OCI-M1 (cell line): Measurements from ENCODE around the gene SYT1.

Source experiments
- DNase-seq: peaks from one replicate; lab custom pipeline; 2025; lab: John Stamatoyannopoulos, UW

The SYT1 gene

GRCh38 chr12:79057540-79057939 is 193.0 kb downstream of the SYT1 start:
- peak; percentile 23 for DNase-seq

DNA sequence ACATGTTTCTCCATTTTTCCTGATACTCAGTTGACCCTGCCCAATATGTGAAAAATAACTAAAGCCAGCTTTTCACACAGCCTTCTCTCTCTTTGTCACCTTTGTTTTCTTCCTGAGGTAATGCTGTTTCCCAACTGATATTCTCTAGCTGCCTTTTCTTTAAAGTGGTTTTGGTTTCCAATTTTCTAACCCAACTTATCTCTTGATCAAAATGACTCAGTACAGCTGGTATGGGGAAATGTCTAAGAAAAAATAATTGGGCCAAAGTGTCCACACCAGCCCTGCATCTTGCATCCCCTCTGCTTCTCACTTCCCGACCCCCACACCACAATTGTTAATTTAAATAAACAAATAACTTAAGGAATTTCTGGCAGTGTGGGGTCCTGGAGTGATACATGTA is 193.8 kb downstream of the SYT1 start:
- DNase-seq: peak; percentile 77

- no peak for DNase-seq
Observed at GRCh38 chr12:79059557-79059956, 195.0 kb downstream of the SYT1 start.

GRCh38 chr12:79063258-79063657 is 198.7 kb downstream of the SYT1 start:
- DNase-seq: no peak

DNA sequence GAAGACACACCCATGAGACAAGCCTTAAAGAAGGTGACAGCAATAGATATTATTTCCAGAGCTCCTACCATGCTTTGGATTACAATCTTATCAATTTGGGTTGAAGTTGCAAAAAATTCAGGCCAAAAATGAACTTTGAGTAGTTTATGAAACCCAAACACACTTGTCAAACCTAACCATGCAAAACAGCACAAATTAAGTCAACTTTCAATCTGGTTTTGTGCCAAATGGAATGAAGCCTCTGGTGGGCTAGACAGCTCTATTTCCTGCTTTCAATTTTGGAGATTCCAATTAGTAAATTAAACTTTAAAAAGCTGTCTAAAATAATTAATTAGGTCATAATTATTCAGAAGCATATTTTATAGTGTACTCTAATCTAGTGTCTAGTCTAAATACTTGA is 203.4 kb downstream of the SYT1 start:
- no peak for DNase-seq

- no peak for DNase-seq
Observed at GRCh38 chr12:79069009-79069408, 204.4 kb downstream of the SYT1 start.

DNA sequence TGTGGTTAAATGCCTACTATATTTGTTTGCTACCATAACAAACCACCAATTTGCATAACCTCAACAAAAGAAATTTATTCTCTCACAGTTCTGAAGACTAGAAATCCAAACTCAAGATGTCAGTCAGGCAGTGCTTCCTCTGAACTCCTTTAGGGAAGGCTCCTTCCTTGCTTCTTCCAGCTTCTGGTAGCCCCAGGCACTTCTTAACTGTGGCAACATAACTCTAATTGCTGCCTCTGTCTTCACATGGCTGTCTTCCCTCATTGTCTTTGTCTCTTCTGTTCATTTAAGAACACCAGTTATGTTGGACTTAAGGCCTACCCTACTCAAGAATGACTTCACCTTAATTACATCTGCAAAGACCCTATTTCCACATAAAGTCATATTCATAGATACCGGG is 206.9 kb downstream of the SYT1 start:
- no peak for DNase-seq

DNA sequence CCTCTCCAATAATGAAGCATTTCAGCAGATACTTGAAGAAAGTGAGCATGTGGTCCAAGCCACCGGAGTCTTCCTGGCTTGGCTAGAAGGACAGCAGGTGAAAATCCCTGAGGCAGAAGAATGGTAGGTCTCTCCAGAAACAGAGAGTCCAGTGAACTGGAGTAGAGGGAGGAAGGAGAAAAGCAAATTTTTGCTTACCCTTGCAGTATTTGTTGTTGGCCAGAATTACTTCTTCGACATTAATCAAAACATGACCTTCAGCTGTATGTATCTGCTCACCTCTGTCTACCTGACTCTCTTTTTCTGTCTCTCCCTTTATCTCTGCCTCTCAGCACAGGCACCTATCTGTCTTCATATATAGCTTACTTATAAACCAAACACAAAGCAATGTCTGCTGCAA is 208.9 kb downstream of the SYT1 start:
- no peak for DNase-seq

DNA sequence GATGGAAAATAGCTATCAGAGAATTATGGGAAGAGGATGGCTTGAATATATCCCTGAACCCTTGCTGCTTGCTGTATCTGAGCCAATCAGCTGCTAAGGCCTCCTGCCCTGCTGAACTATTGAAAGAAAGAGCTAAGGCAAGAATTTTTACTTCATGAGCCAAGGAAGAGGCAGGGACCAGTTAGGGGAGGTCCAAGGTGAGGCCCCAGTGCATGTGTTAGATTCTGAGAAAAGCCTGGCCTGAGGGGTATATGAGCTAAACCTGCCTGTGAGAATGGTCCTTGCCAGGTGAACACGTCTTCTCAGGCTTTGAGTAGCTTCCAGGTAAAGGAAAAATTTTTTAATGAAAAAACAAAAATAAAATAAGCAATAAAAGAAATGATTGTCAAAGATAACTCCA is 218.0 kb downstream of the SYT1 start:
- DNase-seq: no peak

- no peak for DNase-seq
Observed at GRCh38 chr12:79083181-79083580, 218.6 kb downstream of the SYT1 start.

DNA sequence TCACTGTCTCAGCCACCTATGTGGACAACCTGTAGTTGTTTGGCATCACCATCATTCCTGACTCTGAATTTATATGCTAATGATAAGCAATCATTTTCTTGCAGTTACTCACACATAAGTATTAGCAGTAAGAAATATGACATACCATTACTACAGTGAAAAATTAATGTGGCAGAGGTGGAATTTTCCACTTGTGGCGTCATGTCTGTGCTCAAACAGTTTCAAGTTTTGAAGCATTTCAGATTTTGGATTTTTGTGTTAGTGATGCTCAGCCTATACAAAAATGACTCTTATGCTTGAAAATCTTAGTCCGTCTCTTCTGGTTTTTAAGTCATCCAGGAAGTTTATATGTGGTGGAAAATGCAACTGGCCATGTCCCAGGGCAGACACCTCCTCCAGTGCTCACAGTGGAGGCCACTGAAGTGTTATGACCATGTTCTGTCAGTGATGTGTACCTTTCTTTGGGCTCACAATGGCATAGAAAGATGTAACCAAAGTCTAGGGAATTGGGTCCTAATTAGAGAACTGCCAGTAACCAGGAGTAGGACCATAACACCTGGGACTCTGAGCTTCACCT is 220.6 kb downstream of the SYT1 start:
- DNase-seq: no peak

DNA sequence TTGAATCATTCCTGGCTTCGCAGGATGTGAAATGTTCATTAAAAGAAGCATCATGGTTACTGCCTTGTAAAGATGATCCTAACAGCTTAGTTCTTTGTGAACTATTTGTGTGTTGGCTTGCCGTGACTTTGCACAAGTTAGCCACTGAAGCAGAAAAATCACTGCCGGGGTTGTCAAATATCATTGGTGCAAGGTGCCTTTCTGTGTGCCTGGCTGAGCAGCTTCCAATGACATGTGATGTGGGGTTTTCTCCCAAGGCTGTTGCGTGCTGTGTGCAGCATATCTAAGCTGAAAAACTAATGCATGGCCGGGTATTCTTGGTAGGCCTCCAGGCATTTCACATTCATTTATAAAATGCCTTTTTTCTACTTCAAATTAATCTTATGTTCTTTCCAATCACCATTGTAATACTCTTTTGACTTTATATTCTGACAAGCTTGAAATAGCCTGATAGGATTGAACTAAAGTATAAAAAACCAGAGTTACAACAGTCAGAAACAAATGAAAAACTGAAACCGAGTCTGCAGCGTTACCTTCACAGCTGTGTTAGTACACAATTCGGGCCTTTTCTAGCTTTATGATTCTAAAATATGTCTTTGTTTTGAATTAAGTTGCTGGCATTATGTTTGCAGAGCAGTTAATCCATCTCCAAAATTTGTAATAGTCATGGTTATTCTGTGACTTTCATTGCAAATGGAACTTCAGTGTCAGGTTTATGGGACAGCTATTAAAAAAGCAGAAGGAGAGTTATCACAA is 222.1 kb downstream of the SYT1 start:
- no peak for DNase-seq

DNA sequence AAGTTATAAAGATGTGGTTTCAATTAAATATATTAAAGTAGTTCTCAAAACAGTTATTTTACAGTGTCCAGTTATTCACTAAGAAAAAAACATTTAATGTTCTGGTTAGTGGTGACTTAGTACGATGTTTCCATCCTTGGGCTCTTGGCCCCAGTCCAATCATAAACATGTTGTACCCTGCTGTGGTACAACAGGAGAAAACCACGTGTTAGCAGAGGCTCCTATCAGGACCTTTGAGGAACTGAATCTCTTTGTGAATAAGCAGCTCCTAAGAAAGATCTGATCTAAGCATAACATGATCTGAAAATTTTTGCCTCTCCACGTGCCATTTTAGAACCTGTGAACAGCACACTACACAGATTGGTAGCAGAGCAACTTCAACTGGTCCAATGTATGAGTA is 234.0 kb downstream of the SYT1 start:
- peak; percentile 23 for DNase-seq

GRCh38 chr12:79108962-79109361 is 244.4 kb downstream of the SYT1 start:
- DNase-seq: no peak

DNA sequence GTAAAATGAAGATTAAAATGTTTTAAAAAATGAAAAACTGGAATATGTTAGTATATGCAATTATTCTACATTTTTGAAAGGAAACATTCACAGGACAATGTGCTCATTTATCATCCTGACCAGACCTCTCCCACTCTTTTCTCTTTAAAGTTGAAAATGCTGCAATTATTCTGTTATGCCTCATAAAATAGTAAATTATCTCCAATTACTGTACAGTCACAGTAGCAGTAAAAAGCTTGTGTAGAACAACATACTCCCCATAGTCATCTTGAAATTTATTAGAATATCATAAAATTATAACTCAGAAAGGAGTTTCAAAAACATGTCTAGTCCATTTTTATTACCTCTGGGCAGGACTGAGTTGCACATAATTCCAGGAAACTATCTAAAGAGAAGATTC is 250.3 kb downstream of the SYT1 start:
- no peak for DNase-seq

DNA sequence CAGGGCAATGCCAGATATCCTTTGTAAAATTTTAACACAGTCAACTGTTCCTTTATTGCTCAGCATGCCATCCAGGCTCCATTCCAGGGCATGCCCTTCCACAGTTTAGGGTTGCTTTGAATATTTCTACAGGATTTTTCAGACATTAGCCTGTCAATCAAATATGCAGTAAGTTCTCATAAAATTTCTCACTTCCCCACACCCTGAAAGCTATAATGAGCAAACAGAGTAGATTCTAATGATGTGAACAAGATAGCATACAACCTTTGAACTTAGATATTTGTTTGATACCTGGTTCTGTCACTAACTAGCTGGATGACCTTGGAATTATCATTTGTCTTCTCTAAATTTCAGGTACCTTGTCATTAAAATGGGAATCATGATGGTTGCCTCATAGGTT is 251.2 kb downstream of the SYT1 start:
- DNase-seq: no peak

DNA sequence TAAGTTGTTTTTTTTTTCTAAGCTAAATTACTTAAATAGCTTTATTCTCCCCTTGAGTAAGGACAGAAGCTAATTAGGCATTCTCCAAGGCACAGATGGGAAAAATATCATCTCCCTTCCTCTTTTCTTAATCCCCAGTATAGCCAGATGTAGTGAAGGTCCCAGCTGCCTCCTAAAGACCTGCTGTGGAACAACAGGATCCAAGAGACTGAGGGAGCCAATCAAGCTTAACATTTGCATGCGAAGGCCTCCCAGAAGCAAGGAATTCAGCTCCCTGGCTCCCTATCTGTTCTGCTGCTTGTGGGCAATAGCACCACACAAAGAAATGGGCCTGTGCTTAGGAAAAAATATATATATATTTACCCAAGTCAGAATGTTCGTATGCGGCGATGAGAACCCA is 255.2 kb downstream of the SYT1 start:
- DNase-seq: peak; percentile 7

DNA sequence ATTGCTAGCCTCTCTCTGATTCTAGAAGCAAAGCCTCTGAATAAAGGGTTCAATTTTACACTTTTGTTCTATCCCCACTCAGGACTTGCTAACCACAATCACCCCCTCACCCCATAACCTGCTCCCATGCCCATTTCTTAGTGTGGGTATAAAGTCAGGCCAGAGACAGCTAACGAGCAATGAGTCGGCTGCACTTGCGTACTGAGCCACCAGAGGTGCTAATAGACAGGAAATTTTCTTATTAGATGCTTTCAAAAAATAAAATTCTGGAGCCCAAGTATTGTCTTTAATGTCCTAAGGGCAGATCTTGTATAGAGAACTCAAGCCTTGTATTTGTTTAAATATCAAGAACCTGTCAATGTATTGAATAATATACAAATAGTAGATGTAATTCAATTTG is 256.9 kb downstream of the SYT1 start:
- peak; percentile 11 for DNase-seq

GRCh38 chr12:79124385-79124784 is 259.8 kb downstream of the SYT1 start:
- DNase-seq: no peak

DNA sequence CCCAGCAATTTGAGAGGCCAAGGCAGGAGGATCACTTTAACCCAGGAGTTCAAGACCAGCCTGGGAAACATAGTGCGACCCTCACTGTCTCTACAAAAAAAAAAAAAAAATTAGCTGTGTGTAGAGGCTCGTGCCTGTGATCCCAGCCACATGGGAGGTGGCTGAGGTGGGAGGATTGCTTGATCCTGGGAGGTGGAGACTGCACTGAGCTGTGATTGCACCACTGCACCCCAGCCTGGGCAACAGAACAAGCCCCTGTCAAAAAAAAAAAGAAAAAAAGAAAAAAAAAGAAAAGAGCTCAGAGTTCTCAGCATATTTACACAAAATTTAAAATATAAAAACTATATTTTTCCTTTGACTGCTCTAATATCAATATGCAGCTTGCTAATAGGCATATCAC is 260.8 kb downstream of the SYT1 start:
- DNase-seq: no peak

- peak; percentile 18 for DNase-seq
Observed at GRCh38 chr12:79127271-79127751, 262.7 kb downstream of the SYT1 start.

- no peak for DNase-seq
Observed at GRCh38 chr12:79128956-79129355, 264.4 kb downstream of the SYT1 start.

DNA sequence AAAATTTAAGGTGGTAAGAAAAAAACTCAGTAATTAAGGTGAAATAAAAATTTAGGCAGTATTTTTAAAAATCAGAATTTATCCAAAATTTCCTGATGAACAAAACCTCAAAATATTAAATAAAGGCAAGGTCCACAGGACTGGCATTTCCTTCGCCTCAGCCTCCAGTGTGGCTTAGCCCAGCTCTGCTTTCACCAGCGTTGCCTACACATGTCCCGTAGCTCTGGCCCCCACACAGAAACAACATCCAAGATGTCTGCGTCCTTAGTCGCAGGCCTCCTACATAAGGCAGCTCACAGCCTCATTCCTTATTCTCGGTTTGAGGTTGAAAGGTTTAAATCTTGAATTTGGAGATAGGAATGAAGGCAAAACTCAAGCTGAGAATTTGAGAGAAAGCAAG is 274.3 kb downstream of the SYT1 start:
- no peak for DNase-seq

DNA sequence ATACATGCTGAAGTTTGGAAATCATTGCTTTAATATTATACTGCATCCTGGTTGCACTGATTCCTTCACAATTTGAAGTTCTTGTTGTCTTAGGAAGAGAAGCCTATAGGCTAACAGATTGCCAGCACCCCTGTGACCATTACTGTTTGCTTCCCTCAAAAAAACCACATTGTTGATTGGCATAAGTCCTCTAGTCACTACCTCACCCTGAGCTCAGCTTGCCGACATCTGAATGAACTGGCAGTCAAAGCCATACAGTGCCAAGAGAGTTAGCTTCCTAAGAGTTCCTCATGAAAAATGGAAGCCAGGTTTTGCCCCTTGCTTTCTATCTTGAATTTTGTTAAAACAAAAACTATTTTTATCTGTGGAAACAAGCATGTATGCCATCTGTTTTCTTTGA is 276.1 kb downstream of the SYT1 start:
- DNase-seq: no peak
